ENCODE results near the gene PSEN2. TPM values are rescaled to one million over a fixed set of nuclear protein-coding genes. Genes with fewer than 3 reads are reported as not detected.
"Not testable (repeated sequence)": the region's sequence is repeated elsewhere in the genome, so short reads cannot be mapped to it uniquely, and the experiment has no call there.

The PSEN2 gene
- total RNA-seq, 1 experiment from 2014 or later, result 14.8 TPM

GRCh38 chr1:226919995-226920394, 49.6 kb downstream of the PSEN2 start:
- CTCF ChIA-PET, result no interaction called here
- TF ChIP-seq CTCF (conservative IDR thresholded peaks at IDR 0.05) (no peak), EZH2 (IDR thresholded peaks at IDR 0.05; ENCODE audit: low read depth) (no peak)
- DNase-seq, result no peak
- H3F3A ChIP-seq (ENCODE audit: insufficient read depth, low read depth), result no peaks in the 10 kb centered on the region
- H3K79me2 ChIP-seq (ENCODE audit: low read depth), result no peaks in the 10 kb centered on the region
- no peaks in the 10 kb centered on the region for H3K9me3 ChIP-seq (ENCODE audit: insufficient read depth, low read depth)
- H3K4me1 ChIP-seq (replicated peaks; ENCODE audit: insufficient read depth), result no peaks in the 10 kb centered on the region
- no peak overlapping the region for H3K27ac ChIP-seq
- no peak overlapping the region for H3K4me3 ChIP-seq
- no TSS peak for BruUV-seq (replicated peaks)
- H3K27me3 ChIP-seq (ENCODE audit: insufficient read depth, low read depth), result no peaks in the 10 kb centered on the region
- POLR2A ChIA-PET (ENCODE audit: unreplicated experiment), result no interaction called here
- no peak overlapping the region for H3K4me2 ChIP-seq
- no peaks in the 10 kb centered on the region for H4K20me1 ChIP-seq (ENCODE audit: insufficient read depth)
- H2AFZ ChIP-seq, result no peak overlapping the region
- H3K36me3 ChIP-seq (ENCODE audit: low read depth), result no peaks in the 10 kb centered on the region
- intact Hi-C loops (cut with micrococcal nuclease; ENCODE audit: unreplicated experiment), result no loop called here
- no peaks in the 10 kb centered on the region for H3K9me2 ChIP-seq (ENCODE audit: insufficient read depth)

GRCh38 chr1:226920446-226920894, 50.1 kb downstream of the PSEN2 start:
- ChIA-PET POLR2A (ENCODE audit: unreplicated experiment) (no interaction called here), CTCF (no interaction called here)
- BruUV-seq (replicated peaks), result no TSS peak
- Histone ChIP-seq H3K27me3 (ENCODE audit: insufficient read depth, low read depth) (no peaks in the 10 kb centered on the region), H3K36me3 (ENCODE audit: low read depth) (no peaks in the 10 kb centered on the region), H4K20me1 (ENCODE audit: insufficient read depth) (no peaks in the 10 kb centered on the region), H3K4me1 (replicated peaks; ENCODE audit: insufficient read depth) (no peaks in the 10 kb centered on the region), H2AFZ (no peak overlapping the region), H3K4me2 (no peak overlapping the region), H3K9me2 (ENCODE audit: insufficient read depth) (no peaks in the 10 kb centered on the region), H3K79me2 (ENCODE audit: low read depth) (no peaks in the 10 kb centered on the region), H3K4me3 (no peak overlapping the region), H3F3A (ENCODE audit: insufficient read depth, low read depth) (no peaks in the 10 kb centered on the region), H3K27ac (no peak overlapping the region), H3K9me3 (ENCODE audit: insufficient read depth, low read depth) (no peaks in the 10 kb centered on the region)
- no peak for TF ChIP-seq CTCF (conservative IDR thresholded peaks at IDR 0.05)
- no peak for TF ChIP-seq EZH2 (IDR thresholded peaks at IDR 0.05; ENCODE audit: low read depth)
- DNase-seq, result no peak
- intact Hi-C loops (cut with micrococcal nuclease; ENCODE audit: unreplicated experiment), result no loop called here

GRCh38 chr1:226921504-226921903, 51.1 kb downstream of the PSEN2 start:
- Histone ChIP-seq H4K20me1 (ENCODE audit: insufficient read depth) (no peaks in the 10 kb centered on the region), H3K4me2 (no peak overlapping the region), H3K27me3 (ENCODE audit: insufficient read depth, low read depth) (no peaks in the 10 kb centered on the region), H3F3A (ENCODE audit: insufficient read depth, low read depth) (no peaks in the 10 kb centered on the region), H3K9me3 (ENCODE audit: insufficient read depth, low read depth) (peaks cover under 1% of the 10 kb centered on the region; the same call in 1 of the 2 replicates), H3K27ac (no peak overlapping the region), H3K36me3 (ENCODE audit: low read depth) (no peaks in the 10 kb centered on the region), H3K9me2 (ENCODE audit: insufficient read depth) (no peaks in the 10 kb centered on the region), H3K4me3 (no peak overlapping the region), H3K4me1 (replicated peaks; ENCODE audit: insufficient read depth) (no peaks in the 10 kb centered on the region), H3K79me2 (ENCODE audit: low read depth) (no peaks in the 10 kb centered on the region), H2AFZ (no peak overlapping the region)
- intact Hi-C loops (cut with micrococcal nuclease; ENCODE audit: unreplicated experiment), result no loop called here
- no TSS peak for BruUV-seq (replicated peaks)
- DNase-seq, result no peak
- ChIA-PET POLR2A (ENCODE audit: unreplicated experiment) (interaction anchor here (0.6 kb wide), 1 partner anchor 14 kb away, joined by 3 read pairs; no protein-coding TSS in a partner anchor), CTCF (no interaction called here)
- no peak for TF ChIP-seq CTCF (conservative IDR thresholded peaks at IDR 0.05)
- no peak for TF ChIP-seq EZH2 (IDR thresholded peaks at IDR 0.05; ENCODE audit: low read depth)

- DNase-seq; H3K9me2 ChIP-seq (ENCODE audit: insufficient read depth); H3K9me3 ChIP-seq (ENCODE audit: insufficient read depth, low read depth); H3F3A ChIP-seq (ENCODE audit: insufficient read depth, low read depth); H3K4me3 ChIP-seq; intact Hi-C loops (cut with micrococcal nuclease; ENCODE audit: unreplicated experiment); H3K4me1 ChIP-seq (replicated peaks; ENCODE audit: insufficient read depth); H3K36me3 ChIP-seq (ENCODE audit: low read depth); H3K27me3 ChIP-seq (ENCODE audit: insufficient read depth, low read depth); H3K79me2 ChIP-seq (ENCODE audit: low read depth); BruUV-seq (replicated peaks); CTCF ChIA-PET; POLR2A ChIA-PET (ENCODE audit: unreplicated experiment); H2AFZ ChIP-seq; H3K27ac ChIP-seq; H3K4me2 ChIP-seq; H4K20me1 ChIP-seq (ENCODE audit: insufficient read depth): not testable (repeated sequence)
Observed at GRCh38 chr1:226929260-226930111, 59.1 kb downstream of the PSEN2 start.
